Islet precursor cell (in vitro differentiated cells): ENCODE data around the gene ORC6.
"Not testable (repeated sequence)": the region's sequence is repeated elsewhere in the genome, so short reads cannot be mapped to it uniquely, and the experiment has no call there.

Experiments
- DNase-seq: peaks from one replicate; pipeline ENCODE4 v3.0.0-alpha.2; 2018

Gene ORC6

GRCh38 chr16:46689365-46690280 is at the start of gene ORC6:
ORC6 (plus strand) TSS chr16:46689659; CDS start chr16:46689706, 47 bp downstream.
- DNase-seq: peak; percentile 98

- peak; percentile 62 for DNase-seq
Observed at GRCh38 chr16:46648656-46649055, 40.8 kb upstream of the ORC6 start.

- DNase-seq: no peak
Observed at GRCh38 chr16:46649588-46650253, 39.7 kb upstream of the ORC6 start.

GRCh38 chr16:46650254-46650623 is 39.2 kb upstream of the ORC6 start:
- peak; percentile 91 for DNase-seq

GRCh38 chr16:46651305-46651704 is 38.2 kb upstream of the ORC6 start:
- DNase-seq: no peak

- no peak for DNase-seq
Observed at GRCh38 chr16:46658925-46659324, 30.5 kb upstream of the ORC6 start.

- no peak for DNase-seq
Observed at GRCh38 chr16:46662123-46662522, 27.3 kb upstream of the ORC6 start.

- peak; percentile 80 for DNase-seq
Observed at GRCh38 chr16:46673320-46674013, 16.0 kb upstream of the ORC6 start.

- DNase-seq: not testable (repeated sequence)
Observed at GRCh38 chr16:46677943-46678342, 11.5 kb upstream of the ORC6 start.

GRCh38 chr16:46681867-46682266 is 7.6 kb upstream of the ORC6 start:
- DNase-seq: not testable (repeated sequence)

GRCh38 chr16:46686815-46687473 is 2.5 kb upstream of the ORC6 start:
- DNase-seq: no peak

GRCh38 chr16:46687486-46687885 is 2.0 kb upstream of the ORC6 start:
- no peak for DNase-seq

GRCh38 chr16:46688101-46688653 is 1.3 kb upstream of the ORC6 start:
- DNase-seq: no peak

- peak; percentile 100 for DNase-seq
Observed at GRCh38 chr16:46688654-46689364, 650 bp upstream of the ORC6 start, which contains the start of gene VPS35. VPS35 (minus strand) TSS chr16:46689178; CDS start chr16:46689133, 45 bp downstream.

GRCh38 chr16:46690281-46691178 is 1.1 kb downstream of the ORC6 start:
- DNase-seq: peak; percentile 62

GRCh38 chr16:46691726-46692125 is 2.3 kb downstream of the ORC6 start:
- DNase-seq: no peak

GRCh38 chr16:46693598-46693997 is 4.1 kb downstream of the ORC6 start:
- no peak for DNase-seq

GRCh38 chr16:46695937-46696336 is 6.5 kb downstream of the ORC6 start:
- DNase-seq: no peak

- DNase-seq: no peak
Observed at GRCh38 chr16:46696957-46697356, 7.5 kb downstream of the ORC6 start.

- no peak for DNase-seq
Observed at GRCh38 chr16:46700048-46700447, 10.6 kb downstream of the ORC6 start.

- no peak for DNase-seq
Observed at GRCh38 chr16:46701615-46702014, 12.2 kb downstream of the ORC6 start.
